22Rv1 (cell line): ENCODE measurements around the gene BEND5.

ENCODE experiments used
- ZFX ChIP-seq: fragments of 450-650 bp; IDR thresholded peaks from 2 replicates; pipeline ENCODE4 v1.6.1; 2017; ENCODE audit warnings: antibody characterized with exemption, borderline replicate concordance
- TF ChIP-seq, protein P1 (sequence below): fragments of 450-650 bp; IDR thresholded peaks from 2 replicates; pipeline ENCODE4 v1.5.1; 2017; ENCODE audit warnings: mild to moderate bottlenecking

DNA sequence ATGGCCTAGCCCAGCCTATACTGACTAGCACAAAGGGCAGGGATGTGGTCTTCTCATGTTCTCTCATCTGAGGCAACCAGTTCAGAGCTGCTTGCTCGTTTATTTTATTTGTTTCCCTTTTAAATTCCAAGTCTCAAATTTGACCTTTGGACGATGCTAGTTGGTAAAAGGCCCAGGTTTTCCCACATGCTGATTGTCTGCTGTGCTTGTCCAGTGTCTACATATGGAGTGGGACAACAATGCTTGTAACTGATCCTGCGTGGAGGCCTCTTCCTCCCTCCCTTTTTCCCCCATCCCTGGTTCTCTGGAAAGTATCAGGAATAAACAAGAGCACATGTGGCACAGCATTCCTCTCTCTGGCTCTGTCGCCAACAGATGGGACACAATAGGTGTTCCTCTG is 34.0 kb upstream of the BEND5 start:
- TF ChIP-seq, protein P1, sequence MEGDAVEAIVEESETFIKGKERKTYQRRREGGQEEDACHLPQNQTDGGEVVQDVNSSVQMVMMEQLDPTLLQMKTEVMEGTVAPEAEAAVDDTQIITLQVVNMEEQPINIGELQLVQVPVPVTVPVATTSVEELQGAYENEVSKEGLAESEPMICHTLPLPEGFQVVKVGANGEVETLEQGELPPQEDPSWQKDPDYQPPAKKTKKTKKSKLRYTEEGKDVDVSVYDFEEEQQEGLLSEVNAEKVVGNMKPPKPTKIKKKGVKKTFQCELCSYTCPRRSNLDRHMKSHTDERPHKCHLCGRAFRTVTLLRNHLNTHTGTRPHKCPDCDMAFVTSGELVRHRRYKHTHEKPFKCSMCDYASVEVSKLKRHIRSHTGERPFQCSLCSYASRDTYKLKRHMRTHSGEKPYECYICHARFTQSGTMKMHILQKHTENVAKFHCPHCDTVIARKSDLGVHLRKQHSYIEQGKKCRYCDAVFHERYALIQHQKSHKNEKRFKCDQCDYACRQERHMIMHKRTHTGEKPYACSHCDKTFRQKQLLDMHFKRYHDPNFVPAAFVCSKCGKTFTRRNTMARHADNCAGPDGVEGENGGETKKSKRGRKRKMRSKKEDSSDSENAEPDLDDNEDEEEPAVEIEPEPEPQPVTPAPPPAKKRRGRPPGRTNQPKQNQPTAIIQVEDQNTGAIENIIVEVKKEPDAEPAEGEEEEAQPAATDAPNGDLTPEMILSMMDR: no peak
- TF ChIP-seq ZFX: no peak
